Esophagus muscularis mucosa (tissue), 4 donors: Measurements from ENCODE around the gene TOM1L2. TPM values are rescaled to one million over a fixed set of nuclear protein-coding genes. Genes with fewer than 3 reads are reported as not detected.

Source experiments
- DNase-seq: peaks from one replicate; pipeline ENCODE4 v3.0.0-alpha.2; 2017; ENCODE audit errors: extremely low spot score
- H3K27ac ChIP-seq, 4 donors: fragments of 200-600 bp; sonication (generic); replicated peaks in 1 of 4; 1 replicate in 3 of 4; 2 replicates in 1 of 4; pipeline ENCODE4 v1.5.1; 2016 to 2019; ENCODE audit warnings: mild to moderate bottlenecking in 1 of 4
- H3K27me3 ChIP-seq, 4 donors: fragments of 200-600 bp; sonication (generic); one replicate each; pipeline versions ENCODE4 v1.5.1 to v1.6.0; 2016 to 2019
- H3K36me3 ChIP-seq, 4 donors: fragments of 200-600 bp; sonication (generic); one replicate each; pipeline ENCODE4 v1.5.1; 2016 to 2019
- H3K4me1 ChIP-seq, 4 donors: fragments of 200-600 bp; sonication (generic); one replicate each; pipeline ENCODE4 v1.5.1; 2016 to 2019
- H3K4me3 ChIP-seq, 4 donors: fragments of 200-600 bp; sonication (generic); 1 replicate in 2 of 4; 2 replicates in 2 of 4; pipeline ENCODE4 v1.5.1; 2016 to 2019; ENCODE audit warnings: mild to moderate bottlenecking in 4 of 4, moderate library complexity in 1 of 4
- H3K9me3 ChIP-seq, 4 donors: fragments of 200-600 bp; sonication (generic); 1 replicate in 3 of 4; 2 replicates in 1 of 4; pipeline ENCODE4 v1.5.1; 2016 to 2019
- CTCF ChIP-seq, 3 experiments: fragments of 200-600 bp in 2 of 3; fragments of 450-650 bp in 1 of 3; sonication (generic) in 2 of 3; IDR thresholded peaks; one replicate each; pipeline ENCODE4 v1.5.1; 2017 to 2019; ENCODE audit warnings: antibody characterized with exemption in 3 of 3, mild to moderate bottlenecking in 2 of 3, moderate library complexity in 1 of 3
- EP300 ChIP-seq: sonication (generic); formaldehyde crosslinking; IDR thresholded peaks from one replicate; pipeline ENCODE4 v1.6.1; 2017; ENCODE audit warnings: antibody characterized with exemption
- POLR2A ChIP-seq: fragments of 450-650 bp; IDR thresholded peaks from one replicate; pipeline ENCODE4 v1.6.1; 2017; ENCODE audit warnings: antibody characterized with exemption, moderate library complexity, mild to moderate bottlenecking, low read depth
- POLR2AphosphoS5 ChIP-seq, 2 donors: sonication (generic); formaldehyde crosslinking; IDR thresholded peaks; one replicate each; pipeline ENCODE4 v1.6.1; 2017; ENCODE audit warnings: antibody characterized with exemption in 2 of 2
- WGBS: methylation state at CpG from one replicate; pipeline ENCODE4 v1.1.5; 2018; 5-methylcytosine and 5-hydroxymethylcytosine counted together
- intact Hi-C: fragments of 100-400 bp; cut with DNase I; formaldehyde crosslinking; loops from one replicate; pipeline ENCODE4 v1.15.1; 2023
- total RNA-seq, 4 donors: library from RNA; depleted of rRNA; stranded (reverse); fragments of >200 nt; gene quantifications; one replicate each; pipeline versions ENCODE4 v1.1.0 to v1.2.1, GENCODE V29; 2016

TOM1L2 gene
- total RNA-seq, 4 donors from 2014 or later, result 64.4 to 96.9 (median 75.0) TPM

GRCh38 chr17:17846645-17847044, 125.6 kb downstream of the TOM1L2 start:
- 100% methylated on average over 6 of the region's 8 CpGs for WGBS
- Histone ChIP-seq H3K27me3 (no peaks in the 10 kb centered on the region), H3K27ac (no peak overlapping the region), H3K4me3 (no peak overlapping the region), H3K36me3 (peaks cover 0 to 29% (median 20%) of the 10 kb centered on the region in 4 donors), H3K9me3 (no peaks in the 10 kb centered on the region), H3K4me1 (peaks cover 33 to 51% (median 45%) of the 10 kb centered on the region in 4 donors)
- TF ChIP-seq EP300 (no peak), POLR2AphosphoS5 (IDR thresholded peaks at IDR 0.05) (no peak), POLR2A (no peak), CTCF (IDR thresholded peaks at IDR 0.05) (no peak)
- intact Hi-C loops, result no loop called here
- DNase-seq, result no peak

- intact Hi-C loops, result no loop called here
- DNase-seq, result no peak
- H3K4me1 ChIP-seq, result peaks cover 34 to 51% (median 47%) of the 10 kb centered on the region in 4 donors
Measured at GRCh38 chr17:17846003-17846402, 126.2 kb downstream of the TOM1L2 start.

GRCh38 chr17:17845046-17845775, 127.0 kb downstream of the TOM1L2 start:
- peaks cover 0 to 29% (median 20%) of the 10 kb centered on the region in 4 donors for H3K36me3 ChIP-seq
- H3K4me1 ChIP-seq, result peaks cover 34 to 51% (median 47%) of the 10 kb centered on the region in 4 donors
- TF ChIP-seq POLR2AphosphoS5 (IDR thresholded peaks at IDR 0.05) (no peak), EP300 (no peak)
- intact Hi-C loops, result no loop called here
- no peak overlapping the region for H3K4me3 ChIP-seq
- no peaks in the 10 kb centered on the region for H3K27me3 ChIP-seq
- no peak for DNase-seq
- H3K27ac ChIP-seq, result no peak overlapping the region
- H3K9me3 ChIP-seq, result no peaks in the 10 kb centered on the region
- WGBS, result 89% methylated on average over 5 of the region's 13 CpGs

More at GRCh38 chr17:17846003-17846402, 126.2 kb downstream of the TOM1L2 start:
- Histone ChIP-seq H3K4me3 (no peak overlapping the region), H3K36me3 (peaks cover 0 to 29% (median 20%) of the 10 kb centered on the region in 4 donors), H3K27ac (no peak overlapping the region), H3K27me3 (no peaks in the 10 kb centered on the region), H3K9me3 (no peaks in the 10 kb centered on the region)
- TF ChIP-seq POLR2A (no peak), POLR2AphosphoS5 (IDR thresholded peaks at IDR 0.05) (no peak), CTCF (IDR thresholded peaks at IDR 0.05) (no peak), EP300 (no peak)
- WGBS, result 84% methylated on average over 8 of the region's 8 CpGs

GRCh38 chr17:17844500-17844899, 127.7 kb downstream of the TOM1L2 start:
- Histone ChIP-seq H3K4me3 (no peak overlapping the region), H3K27me3 (no peaks in the 10 kb centered on the region), H3K4me1 (peaks cover 34 to 51% (median 45%) of the 10 kb centered on the region in 4 donors), H3K9me3 (no peaks in the 10 kb centered on the region), H3K27ac (no peak overlapping the region), H3K36me3 (peaks cover 0 to 29% (median 20%) of the 10 kb centered on the region in 4 donors)
- TF ChIP-seq EP300 (no peak), CTCF (IDR thresholded peaks at IDR 0.05) (no peak), POLR2A (no peak), POLR2AphosphoS5 (IDR thresholded peaks at IDR 0.05) (no peak)
- intact Hi-C loops, result no loop called here
- no peak for DNase-seq
- 86% methylated on average over 6 of the region's 6 CpGs for WGBS

GRCh38 chr17:17844079-17844478, 128.1 kb downstream of the TOM1L2 start:
- Histone ChIP-seq H3K27me3 (no peaks in the 10 kb centered on the region), H3K9me3 (no peaks in the 10 kb centered on the region), H3K4me3 (no peak overlapping the region), H3K36me3 (peaks cover 0 to 29% (median 20%) of the 10 kb centered on the region in 4 donors), H3K4me1 (peaks cover 34 to 51% (median 45%) of the 10 kb centered on the region in 4 donors), H3K27ac (no peak overlapping the region)
- 66% methylated on average over 7 of the region's 7 CpGs for WGBS
- intact Hi-C loops, result no loop called here
- DNase-seq, result no peak
- TF ChIP-seq EP300, result no peak

- intact Hi-C loops, result no loop called here
- peak overlapping the region in 1 of 4 donors; percentile 95 for H3K27ac ChIP-seq
- H3K4me3 ChIP-seq, result no peak overlapping the region
- H3K27me3 ChIP-seq, result no peaks in the 10 kb centered on the region
- 92% methylated on average over 2 of the region's 4 CpGs for WGBS
- H3K4me1 ChIP-seq, result peaks cover 36 to 51% (median 45%) of the 10 kb centered on the region in 4 donors
- TF ChIP-seq EP300 (no peak), CTCF (IDR thresholded peaks at IDR 0.05) (no peak), POLR2A (no peak), POLR2AphosphoS5 (IDR thresholded peaks at IDR 0.05) (no peak)
- H3K9me3 ChIP-seq, result no peaks in the 10 kb centered on the region
- peaks cover 0 to 29% (median 20%) of the 10 kb centered on the region in 4 donors for H3K36me3 ChIP-seq
- DNase-seq, result no peak
Measured at GRCh38 chr17:17843096-17843495, 129.1 kb downstream of the TOM1L2 start.
